Breast epithelium (tissue), 3 donors: ENCODE measurements around the gene RSPRY1.

Experiments used
- POLR2A ChIP-seq: fragments of 450-650 bp; IDR thresholded peaks from one replicate; pipeline ENCODE4 v1.6.1; 2016; ENCODE audit warnings: antibody characterized with exemption, mild to moderate bottlenecking, moderate library complexity
- TF ChIP-seq, protein P1 (sequence below), 3 donors: fragments of 450-650 bp; IDR thresholded peaks; one replicate each; pipeline ENCODE4 v1.5.1; 2016 to 2017; ENCODE audit warnings: antibody characterized with exemption in 3 of 3, mild to moderate bottlenecking in 3 of 3, moderate library complexity in 3 of 3

DNA sequence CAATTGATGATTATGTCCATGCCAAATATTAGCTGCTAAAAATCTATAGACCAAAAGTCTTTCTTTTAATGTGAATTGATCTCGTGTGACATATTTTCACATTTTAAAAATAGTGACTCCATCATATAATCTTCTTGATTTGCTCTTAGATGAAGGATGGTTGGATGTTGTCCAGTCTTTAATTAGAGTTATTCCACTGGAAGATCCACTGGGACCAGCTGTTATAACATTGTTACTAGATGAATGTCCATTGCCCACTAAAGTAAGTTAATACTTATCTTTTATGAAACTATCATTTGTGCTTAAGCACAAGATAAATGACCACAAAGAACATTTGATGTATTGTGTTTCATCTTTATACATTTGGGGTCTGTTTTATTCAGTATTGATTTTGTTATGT, 22.8 kb downstream of the RSPRY1 start:
- TF ChIP-seq, protein P1, sequence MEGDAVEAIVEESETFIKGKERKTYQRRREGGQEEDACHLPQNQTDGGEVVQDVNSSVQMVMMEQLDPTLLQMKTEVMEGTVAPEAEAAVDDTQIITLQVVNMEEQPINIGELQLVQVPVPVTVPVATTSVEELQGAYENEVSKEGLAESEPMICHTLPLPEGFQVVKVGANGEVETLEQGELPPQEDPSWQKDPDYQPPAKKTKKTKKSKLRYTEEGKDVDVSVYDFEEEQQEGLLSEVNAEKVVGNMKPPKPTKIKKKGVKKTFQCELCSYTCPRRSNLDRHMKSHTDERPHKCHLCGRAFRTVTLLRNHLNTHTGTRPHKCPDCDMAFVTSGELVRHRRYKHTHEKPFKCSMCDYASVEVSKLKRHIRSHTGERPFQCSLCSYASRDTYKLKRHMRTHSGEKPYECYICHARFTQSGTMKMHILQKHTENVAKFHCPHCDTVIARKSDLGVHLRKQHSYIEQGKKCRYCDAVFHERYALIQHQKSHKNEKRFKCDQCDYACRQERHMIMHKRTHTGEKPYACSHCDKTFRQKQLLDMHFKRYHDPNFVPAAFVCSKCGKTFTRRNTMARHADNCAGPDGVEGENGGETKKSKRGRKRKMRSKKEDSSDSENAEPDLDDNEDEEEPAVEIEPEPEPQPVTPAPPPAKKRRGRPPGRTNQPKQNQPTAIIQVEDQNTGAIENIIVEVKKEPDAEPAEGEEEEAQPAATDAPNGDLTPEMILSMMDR (IDR thresholded peaks at IDR 0.05): no peak
- TF ChIP-seq POLR2A: no peak
